HL-60 (cell line): ENCODE results near the gene SNRNP70.

Experiments
- DNase-seq, 2 experiments: peaks; one replicate each; pipeline ENCODE4 v3.0.0-alpha.2; 2010 to 2020; ENCODE audit warnings: low read depth in 1 of 2, low spot score in 1 of 2
- H3K27ac ChIP-seq: fragments of 250-450 bp; sonication (Bioruptor Pico); replicated peaks from 2 replicates; pipeline ENCODE4 v1.5.1; 2020; ENCODE audit warnings: mild to moderate bottlenecking, moderate library complexity
- H3K27me3 ChIP-seq: fragments of 250-450 bp; sonication (Bioruptor Pico); 2 replicates; pipeline ENCODE4 v1.5.1; 2021; ENCODE audit warnings: mild to moderate bottlenecking, moderate library complexity; ENCODE audit not compliant: insufficient read depth, poor library complexity, severe bottlenecking
- H3K4me3 ChIP-seq: replicated peaks from 2 replicates; pipeline ENCODE4 v1.5.1; 2011; ENCODE audit warnings: mild to moderate bottlenecking, control low read depth, low read length; ENCODE audit not compliant: insufficient read depth
- CTCF ChIP-seq: IDR thresholded peaks from one replicate; pipeline ENCODE4 v1.5.1; 2011; ENCODE audit warnings: low read length, control low read depth, inconsistent platforms; ENCODE audit not compliant: insufficient read depth
- GABPA ChIP-seq: IDR thresholded peaks from 2 replicates; pipeline ENCODE4 v1.6.1; 2012; ENCODE audit warnings: low read depth
- POLR2AphosphoS5 ChIP-seq: IDR thresholded peaks from 2 replicates; pipeline ENCODE4 v1.6.1; 2012; ENCODE audit warnings: low read depth
- SPI1 ChIP-seq: IDR thresholded peaks from 2 replicates; pipeline ENCODE4 v1.6.1; 2012; ENCODE audit warnings: low read depth, mild to moderate bottlenecking, borderline replicate concordance
- TF ChIP-seq, protein P1 (sequence below): IDR thresholded peaks from 2 replicates; pipeline ENCODE4 v1.6.1; 2012; ENCODE audit warnings: low read depth; ENCODE audit not compliant: insufficient replicate concordance

SNRNP70 gene

DNA sequence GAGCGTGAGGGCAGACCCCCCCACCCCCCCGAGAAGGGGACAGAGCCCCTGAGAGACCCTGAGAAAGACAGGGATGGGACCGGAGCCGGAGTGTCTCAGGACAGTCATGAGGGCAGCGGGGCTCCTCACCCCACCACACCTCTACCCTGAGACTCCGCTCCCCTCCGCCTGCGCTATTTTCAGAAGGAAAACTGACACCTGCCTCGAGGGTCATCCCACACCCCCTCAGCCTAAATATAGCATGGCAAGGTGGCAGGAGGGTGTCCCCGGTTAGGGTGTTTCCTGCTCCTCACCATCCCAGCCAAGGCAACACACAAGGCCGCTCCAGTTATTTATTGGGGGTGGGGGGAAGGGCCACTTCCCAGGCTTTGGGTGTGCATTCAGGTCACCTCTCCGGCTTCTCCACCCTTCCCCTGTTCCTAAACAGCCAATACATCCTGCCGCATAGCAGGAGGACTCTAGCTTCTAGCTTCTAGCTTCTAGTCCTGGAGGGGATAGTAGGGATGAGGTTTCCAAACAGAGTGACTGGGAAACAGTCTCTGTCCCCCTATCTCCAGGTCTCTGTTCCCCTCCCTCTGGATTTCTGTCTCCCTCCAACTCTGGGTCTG lies 19.2 kb upstream of the SNRNP70 start:
- peaks cover 52% of the 10 kb centered on the region for H3K27me3 ChIP-seq
- no peak overlapping the region for H3K27ac ChIP-seq
- no peak for DNase-seq
- TF ChIP-seq CTCF (no peak), POLR2AphosphoS5 (no peak), SPI1 (no peak), GABPA (no peak)
- TF ChIP-seq, protein P1, sequence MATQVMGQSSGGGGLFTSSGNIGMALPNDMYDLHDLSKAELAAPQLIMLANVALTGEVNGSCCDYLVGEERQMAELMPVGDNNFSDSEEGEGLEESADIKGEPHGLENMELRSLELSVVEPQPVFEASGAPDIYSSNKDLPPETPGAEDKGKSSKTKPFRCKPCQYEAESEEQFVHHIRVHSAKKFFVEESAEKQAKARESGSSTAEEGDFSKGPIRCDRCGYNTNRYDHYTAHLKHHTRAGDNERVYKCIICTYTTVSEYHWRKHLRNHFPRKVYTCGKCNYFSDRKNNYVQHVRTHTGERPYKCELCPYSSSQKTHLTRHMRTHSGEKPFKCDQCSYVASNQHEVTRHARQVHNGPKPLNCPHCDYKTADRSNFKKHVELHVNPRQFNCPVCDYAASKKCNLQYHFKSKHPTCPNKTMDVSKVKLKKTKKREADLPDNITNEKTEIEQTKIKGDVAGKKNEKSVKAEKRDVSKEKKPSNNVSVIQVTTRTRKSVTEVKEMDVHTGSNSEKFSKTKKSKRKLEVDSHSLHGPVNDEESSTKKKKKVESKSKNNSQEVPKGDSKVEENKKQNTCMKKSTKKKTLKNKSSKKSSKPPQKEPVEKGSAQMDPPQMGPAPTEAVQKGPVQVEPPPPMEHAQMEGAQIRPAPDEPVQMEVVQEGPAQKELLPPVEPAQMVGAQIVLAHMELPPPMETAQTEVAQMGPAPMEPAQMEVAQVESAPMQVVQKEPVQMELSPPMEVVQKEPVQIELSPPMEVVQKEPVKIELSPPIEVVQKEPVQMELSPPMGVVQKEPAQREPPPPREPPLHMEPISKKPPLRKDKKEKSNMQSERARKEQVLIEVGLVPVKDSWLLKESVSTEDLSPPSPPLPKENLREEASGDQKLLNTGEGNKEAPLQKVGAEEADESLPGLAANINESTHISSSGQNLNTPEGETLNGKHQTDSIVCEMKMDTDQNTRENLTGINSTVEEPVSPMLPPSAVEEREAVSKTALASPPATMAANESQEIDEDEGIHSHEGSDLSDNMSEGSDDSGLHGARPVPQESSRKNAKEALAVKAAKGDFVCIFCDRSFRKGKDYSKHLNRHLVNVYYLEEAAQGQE, result no peak
- no peak overlapping the region for H3K4me3 ChIP-seq

GRCh38 chr19:49067554-49067953 lies 17.7 kb upstream of the SNRNP70 start:
- no peak for DNase-seq
- no peak overlapping the region for H3K27ac ChIP-seq
- no peak for TF ChIP-seq POLR2AphosphoS5
- TF ChIP-seq, protein P1, result no peak
- no peak for TF ChIP-seq SPI1
- TF ChIP-seq GABPA, result no peak
- no peak overlapping the region for H3K4me3 ChIP-seq
- peaks cover 49% of the 10 kb centered on the region for H3K27me3 ChIP-seq

GRCh38 chr19:49069026-49069425 lies 16.2 kb upstream of the SNRNP70 start:
- Histone ChIP-seq H3K27ac (no peak overlapping the region), H3K27me3 (peaks cover 46% of the 10 kb centered on the region)
- no peak for DNase-seq

More at GRCh38 chr19:49069026-49069425, 16.2 kb upstream of the SNRNP70 start:
- H3K4me3 ChIP-seq, result no peak overlapping the region
- no peak for TF ChIP-seq CTCF
- no peak for TF ChIP-seq SPI1
- TF ChIP-seq, protein P1, result no peak
- no peak for TF ChIP-seq POLR2AphosphoS5
- no peak for TF ChIP-seq GABPA
